Measurements from ENCODE around the gene ADAMTS18. TPM values are rescaled to one million over a fixed set of nuclear protein-coding genes. Genes with fewer than 3 reads are reported as not detected.

ADAMTS18 gene
- total and polyA plus RNA-seq, 8 donors, result 0.18 to 4.6 (median 3.6) TPM; not detected in 1

- no peak overlapping the region for H3K4me3 ChIP-seq
- H3K4me1 ChIP-seq, result no peaks in the 10 kb centered on the region
- intact Hi-C loops (cut with DNase I), result no loop called here
- H3K9me3 ChIP-seq, result no peaks in the 10 kb centered on the region
- no peaks in the 10 kb centered on the region for H3K27me3 ChIP-seq
- no peak for DNase-seq
- TF ChIP-seq, protein P1, sequence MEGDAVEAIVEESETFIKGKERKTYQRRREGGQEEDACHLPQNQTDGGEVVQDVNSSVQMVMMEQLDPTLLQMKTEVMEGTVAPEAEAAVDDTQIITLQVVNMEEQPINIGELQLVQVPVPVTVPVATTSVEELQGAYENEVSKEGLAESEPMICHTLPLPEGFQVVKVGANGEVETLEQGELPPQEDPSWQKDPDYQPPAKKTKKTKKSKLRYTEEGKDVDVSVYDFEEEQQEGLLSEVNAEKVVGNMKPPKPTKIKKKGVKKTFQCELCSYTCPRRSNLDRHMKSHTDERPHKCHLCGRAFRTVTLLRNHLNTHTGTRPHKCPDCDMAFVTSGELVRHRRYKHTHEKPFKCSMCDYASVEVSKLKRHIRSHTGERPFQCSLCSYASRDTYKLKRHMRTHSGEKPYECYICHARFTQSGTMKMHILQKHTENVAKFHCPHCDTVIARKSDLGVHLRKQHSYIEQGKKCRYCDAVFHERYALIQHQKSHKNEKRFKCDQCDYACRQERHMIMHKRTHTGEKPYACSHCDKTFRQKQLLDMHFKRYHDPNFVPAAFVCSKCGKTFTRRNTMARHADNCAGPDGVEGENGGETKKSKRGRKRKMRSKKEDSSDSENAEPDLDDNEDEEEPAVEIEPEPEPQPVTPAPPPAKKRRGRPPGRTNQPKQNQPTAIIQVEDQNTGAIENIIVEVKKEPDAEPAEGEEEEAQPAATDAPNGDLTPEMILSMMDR (IDR thresholded peaks at IDR 0.05), result no peak
- no peak for ATAC-seq
- no peak overlapping the region for H3K27ac ChIP-seq
- no peaks in the 10 kb centered on the region for H3K36me3 ChIP-seq
Observed at GRCh38 chr16:77295896-77296295, 138.9 kb downstream of the ADAMTS18 start.

GRCh38 chr16:77290451-77291115 lies 144.3 kb downstream of the ADAMTS18 start:
- Histone ChIP-seq H3K9me3 (no peaks in the 10 kb centered on the region), H3K27ac (no peak overlapping the region), H3K4me1 (no peaks in the 10 kb centered on the region), H3K4me3 (no peak overlapping the region), H3K36me3 (no peaks in the 10 kb centered on the region), H3K27me3 (no peaks in the 10 kb centered on the region)
- DNase-seq (peak in 2 of 4 donors; percentile 17 to 68), ATAC-seq (peak; percentile 74)
- intact Hi-C loops (cut with DNase I), result no loop called here
- TF ChIP-seq, protein P1 (IDR thresholded peaks at IDR 0.05), result no peak

GRCh38 chr16:77289331-77289809 lies 145.5 kb downstream of the ADAMTS18 start:
- Histone ChIP-seq H3K27ac (no peak overlapping the region), H3K36me3 (no peaks in the 10 kb centered on the region), H3K4me3 (no peak overlapping the region), H3K4me1 (no peaks in the 10 kb centered on the region), H3K9me3 (no peaks in the 10 kb centered on the region), H3K27me3 (no peaks in the 10 kb centered on the region)
- intact Hi-C loops (cut with DNase I), result no loop called here
- no peak for ATAC-seq
- no peak for DNase-seq
- TF ChIP-seq, protein P1 (IDR thresholded peaks at IDR 0.05), result no peak

GRCh38 chr16:77288222-77288621 lies 146.6 kb downstream of the ADAMTS18 start:
- Histone ChIP-seq H3K36me3 (no peaks in the 10 kb centered on the region), H3K4me1 (no peaks in the 10 kb centered on the region), H3K27me3 (no peaks in the 10 kb centered on the region), H3K9me3 (no peaks in the 10 kb centered on the region), H3K27ac (no peak overlapping the region), H3K4me3 (no peak overlapping the region)
- no peak for DNase-seq
- intact Hi-C loops (cut with DNase I), result no loop called here
- peak; percentile 49 for ATAC-seq
- TF ChIP-seq, protein P1 (IDR thresholded peaks at IDR 0.05), result no peak

DNA sequence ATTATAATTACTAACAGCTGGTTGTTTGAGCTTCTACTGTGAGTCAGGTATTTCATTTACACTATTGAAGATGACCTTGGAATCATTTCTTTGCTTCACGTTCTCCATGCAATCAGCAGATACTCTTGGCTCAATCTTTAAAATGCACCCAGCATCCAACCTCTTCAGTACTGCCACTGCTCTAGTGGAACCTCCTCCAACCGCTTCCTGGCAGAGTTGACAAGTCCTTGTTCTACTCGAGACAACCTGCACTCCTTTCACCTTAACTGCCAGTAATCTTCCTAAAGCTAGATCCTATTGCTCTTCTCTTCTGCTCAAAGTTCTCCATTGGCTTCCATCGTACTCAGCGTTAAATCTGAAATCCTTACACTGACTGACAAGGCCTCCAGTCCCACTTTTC lies 149.2 kb downstream of the ADAMTS18 start:
- Histone ChIP-seq H3K9me3 (no peaks in the 10 kb centered on the region), H3K27ac (no peak overlapping the region), H3K27me3 (no peaks in the 10 kb centered on the region), H3K4me3 (no peak overlapping the region), H3K36me3 (no peaks in the 10 kb centered on the region), H3K4me1 (no peaks in the 10 kb centered on the region)
- intact Hi-C loops (cut with DNase I), result no loop called here
- DNase-seq (no peak), ATAC-seq (no peak)
- TF ChIP-seq, protein P1 (IDR thresholded peaks at IDR 0.05), result no peak

All from left lung (tissue), 10 donors.